ENCODE measurements around the gene SLC35G3. TPM values are rescaled to one million over a fixed set of nuclear protein-coding genes. Genes with fewer than 3 reads are reported as not detected.

SLC35G3 gene
- total and polyA plus RNA-seq, 2 of the 8 experiments (the other 6 are each of a cell fraction or from before 2014, with no cell fraction given), result not detected

DNA sequence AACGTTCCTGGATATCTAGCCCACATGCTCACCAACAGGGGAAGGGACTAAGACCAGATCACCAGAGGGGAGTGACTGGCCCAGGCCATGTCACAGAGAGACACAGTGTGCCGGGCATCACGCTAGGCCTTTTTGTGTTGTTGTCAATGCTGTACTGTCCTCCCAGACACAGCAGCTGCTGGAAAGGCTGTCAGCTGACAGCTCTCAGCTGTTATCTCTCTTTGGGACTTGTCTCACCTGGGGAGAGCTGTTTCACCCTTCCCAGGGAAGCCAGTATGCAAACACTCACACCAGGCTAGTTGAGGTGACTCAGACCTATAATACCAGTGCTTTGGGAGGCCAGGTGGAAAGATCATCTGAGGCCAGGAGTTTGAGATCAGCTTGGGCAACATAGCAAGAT, 27.1 kb downstream of the SLC35G3 start:
- Histone ChIP-seq H4K91ac (replicated peaks; ENCODE audit: insufficient read length, low read length) (no peak overlapping the region), H3K79me2 (ENCODE audit: control insufficient read depth in 1 of 2, insufficient read depth in 2 of 2, low read length in 2 of 2) (no peaks in the 10 kb centered on the region), H2BK120ac (replicated peaks; ENCODE audit: low read depth, low read length) (no peak overlapping the region), H4K8ac (ENCODE audit: extremely low read depth, insufficient read depth, low read length) (no peak overlapping the region), H3K4ac (replicated peaks; ENCODE audit: insufficient read length, low read depth, low read length) (no peak overlapping the region), H4K5ac (ENCODE audit: insufficient read length, low read depth, low read length) (no peak overlapping the region), H3K36me3 (ENCODE audit: control insufficient read depth in 2 of 4, insufficient read depth in 4 of 4, low read length in 3 of 4) (no peaks in the 10 kb centered on the region), H3K4me3 (ENCODE audit: extremely low read depth in 1 of 4, insufficient read depth in 2 of 4, low read depth in 3 of 4, low read length in 4 of 4) (no peak overlapping the region), H3K4me1 (replicated peaks in 1 of 4; ENCODE audit: control insufficient read depth in 3 of 4, insufficient read depth in 4 of 4, low read length in 3 of 4) (no peaks in the 10 kb centered on the region; a peak in 1 of 7 replicates), H2BK12ac (ENCODE audit: low read depth, low read length) (no peak overlapping the region), H2BK15ac (ENCODE audit: low read length) (no peak overlapping the region), H4K20me1 (replicated peaks in 1 of 2; ENCODE audit: control insufficient read depth in 1 of 2, insufficient read depth in 2 of 2, low read length in 2 of 2) (peaks cover 0 to 1% of the 10 kb centered on the region in 2 experiments), H3K23me2 (ENCODE audit: low read depth, low read length) (no peaks in the 10 kb centered on the region; the same call in 1 of the 2 replicates), H3K27ac (ENCODE audit: low read depth, low read length) (no peak overlapping the region), H2BK20ac (ENCODE audit: low read length) (no peak overlapping the region), H3K27me3 (replicated peaks in 1 of 4; ENCODE audit: control insufficient read depth in 3 of 4, extremely low read depth in 1 of 4, insufficient read depth in 3 of 4, low read length in 3 of 4) (no peaks in the 10 kb centered on the region), H3K56ac (replicated peaks; ENCODE audit: insufficient read length, low read depth, low read length) (no peak overlapping the region), H3K9ac (replicated peaks in 1 of 4; ENCODE audit: extremely low read depth in 1 of 4, low read depth in 3 of 4, low read length in 3 of 4) (no peak overlapping the region; a peak in 1 of 7 replicates), H2AK5ac (ENCODE audit: low read depth, low read length) (no peak overlapping the region), H2BK5ac (ENCODE audit: low read depth, low read length) (no peak overlapping the region), H3K79me1 (ENCODE audit: low read depth, low read length) (no peaks in the 10 kb centered on the region; the same call in 1 of the 2 replicates), H3K23ac (ENCODE audit: insufficient read length) (no peak overlapping the region), H2AFZ (ENCODE audit: low read length) (no peak overlapping the region), H3K14ac (ENCODE audit: insufficient read length) (no peak overlapping the region), H3K4me2 (ENCODE audit: insufficient read depth in 1 of 2, low read depth in 2 of 2, low read length in 2 of 2) (no peak overlapping the region), H3K9me3 (ENCODE audit: insufficient read depth in 2 of 2, low read depth in 1 of 2, low read length in 1 of 2) (no peaks in the 10 kb centered on the region), H3K18ac (ENCODE audit: extremely low read depth, low read length) (no peak overlapping the region)
- POLR2A ChIA-PET (ENCODE audit: partially characterized antibody), result no interaction called here
- no peak for DNase-seq (ENCODE audit: low read depth in 1 of 2, low spot score in 2 of 2)
- TF ChIP-seq NANOG (IDR thresholded peaks at IDR 0.05; ENCODE audit: insufficient read depth, low read depth, low read length, poor library complexity, severe bottlenecking), result no peak
- TF ChIP-seq FOSL1 (IDR thresholded peaks at IDR 0.05; ENCODE audit: insufficient read depth, low read depth, low read length), result no peak
- TF ChIP-seq KDM4A (IDR thresholded peaks at IDR 0.05; ENCODE audit: low read depth, low read length, severe bottlenecking), result no peak
- no peak for TF ChIP-seq JUND (IDR thresholded peaks at IDR 0.05; ENCODE audit: low read length)
- TF ChIP-seq NRF1 (IDR thresholded peaks at IDR 0.05; ENCODE audit: low read depth, low read length), result no peak
- TF ChIP-seq, protein P1, sequence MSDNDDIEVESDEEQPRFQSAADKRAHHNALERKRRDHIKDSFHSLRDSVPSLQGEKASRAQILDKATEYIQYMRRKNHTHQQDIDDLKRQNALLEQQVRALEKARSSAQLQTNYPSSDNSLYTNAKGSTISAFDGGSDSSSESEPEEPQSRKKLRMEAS (IDR thresholded peaks at IDR 0.05), result no peak
- no peak for TF ChIP-seq JUN (IDR thresholded peaks at IDR 0.05; ENCODE audit: low read depth, low read length)
- FAIRE-seq, result no peak
- WGBS, 2 experiments (ENCODE audit: extremely low coverage in 1 of 2, insufficient coverage in 1 of 2, insufficient read length in 1 of 2, insufficient replicate concordance in 2 of 2, low coverage in 1 of 2, low lambda C conversion rate in 2 of 2, missing lambda C conversion rate in 1 of 2), result 54% methylated on average over 3 of the region's 3 CpGs; no CpG with 5 or more reads in 1 of the 2 experiments
- CTCF ChIA-PET (ENCODE audit: partially characterized antibody), result interaction anchor here (0.6 to 2.5 kb wide), 8 partner anchors 8 to 367 kb away, joined by 3 to 9 read pairs (median 3); no protein-coding TSS in a partner anchor
